PC-3 (cell line): ENCODE results near the gene HLA-DOB.

Source experiments
- CTCF ChIP-seq: fragments of 300-600 bp; sonication (generic); conservative IDR thresholded peaks from 2 replicates; pipeline ENCODE4 v1.5.1; 2017; ENCODE audit warnings: antibody characterized with exemption, low read depth, mild to moderate bottlenecking, low read length
- EZH2 ChIP-seq: fragments of 300-600 bp; sonication (generic); IDR thresholded peaks from one replicate; pipeline ENCODE4 v1.6.1; 2017; ENCODE audit warnings: antibody characterized with exemption, mild to moderate bottlenecking, low read length; ENCODE audit not compliant: unreplicated experiment

GRCh38 chr6:32815115-32815514 is 1.7 kb downstream of the HLA-DOB start:
- TF ChIP-seq EZH2, result no peak
- TF ChIP-seq CTCF, result no peak
